ENCODE results near the gene KCNT1. TPM values are rescaled to one million over a fixed set of nuclear protein-coding genes. Genes with fewer than 3 reads are reported as not detected.

The KCNT1 gene
- total RNA-seq, 2 donors from 2014 or later: 0.48 TPM; not detected in 1

- no peak for DNase-seq (ENCODE audit: low spot score)
- H3K27me3 ChIP-seq: no peaks in the 10 kb centered on the region
These were observed 5.5 kb upstream of the KCNT1 start for GRCh38 chr9:135696446-135696845.

DNA sequence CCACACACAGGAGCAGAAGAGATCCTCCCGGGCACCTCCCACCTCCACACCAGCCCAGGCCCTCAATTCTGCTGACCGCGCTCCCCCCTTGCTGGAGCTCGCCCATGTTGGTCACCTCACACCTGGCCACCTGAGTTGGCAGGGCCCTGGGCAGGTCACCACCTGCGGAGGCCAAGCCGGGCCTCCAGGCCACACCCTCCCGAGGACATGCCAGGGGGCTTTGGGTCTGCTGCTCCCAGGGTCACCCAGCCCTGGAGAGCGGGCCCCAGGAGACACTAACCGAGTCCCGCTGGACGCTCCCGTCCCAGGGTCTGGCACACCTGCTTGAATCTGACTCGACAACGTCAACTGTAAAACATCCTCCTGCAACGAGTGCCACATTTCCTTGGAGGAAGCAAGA lies 4.8 kb upstream of the KCNT1 start:
- no peak for DNase-seq (ENCODE audit: low spot score)
- Histone ChIP-seq H3K4me1 (peaks cover 0 to 10% of the 10 kb centered on the region in 2 donors), H3K4me3 (no peak overlapping the region), H3K9me3 (no peaks in the 10 kb centered on the region), H3K27ac (no peak overlapping the region), H3K27me3 (no peaks in the 10 kb centered on the region), H3K36me3 (no peaks in the 10 kb centered on the region)
- TF ChIP-seq, protein P1, sequence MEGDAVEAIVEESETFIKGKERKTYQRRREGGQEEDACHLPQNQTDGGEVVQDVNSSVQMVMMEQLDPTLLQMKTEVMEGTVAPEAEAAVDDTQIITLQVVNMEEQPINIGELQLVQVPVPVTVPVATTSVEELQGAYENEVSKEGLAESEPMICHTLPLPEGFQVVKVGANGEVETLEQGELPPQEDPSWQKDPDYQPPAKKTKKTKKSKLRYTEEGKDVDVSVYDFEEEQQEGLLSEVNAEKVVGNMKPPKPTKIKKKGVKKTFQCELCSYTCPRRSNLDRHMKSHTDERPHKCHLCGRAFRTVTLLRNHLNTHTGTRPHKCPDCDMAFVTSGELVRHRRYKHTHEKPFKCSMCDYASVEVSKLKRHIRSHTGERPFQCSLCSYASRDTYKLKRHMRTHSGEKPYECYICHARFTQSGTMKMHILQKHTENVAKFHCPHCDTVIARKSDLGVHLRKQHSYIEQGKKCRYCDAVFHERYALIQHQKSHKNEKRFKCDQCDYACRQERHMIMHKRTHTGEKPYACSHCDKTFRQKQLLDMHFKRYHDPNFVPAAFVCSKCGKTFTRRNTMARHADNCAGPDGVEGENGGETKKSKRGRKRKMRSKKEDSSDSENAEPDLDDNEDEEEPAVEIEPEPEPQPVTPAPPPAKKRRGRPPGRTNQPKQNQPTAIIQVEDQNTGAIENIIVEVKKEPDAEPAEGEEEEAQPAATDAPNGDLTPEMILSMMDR (IDR thresholded peaks at IDR 0.05): no peak

More at GRCh38 chr9:135696446-135696845, 5.5 kb upstream of the KCNT1 start:
- Histone ChIP-seq H3K36me3 (no peaks in the 10 kb centered on the region), H3K4me3 (no peak overlapping the region), H3K9me3 (no peaks in the 10 kb centered on the region), H3K27ac (no peak overlapping the region), H3K4me1 (peaks cover 0 to 2% of the 10 kb centered on the region in 2 donors)
- TF ChIP-seq, protein P1 (IDR thresholded peaks at IDR 0.05): no peak

DNA sequence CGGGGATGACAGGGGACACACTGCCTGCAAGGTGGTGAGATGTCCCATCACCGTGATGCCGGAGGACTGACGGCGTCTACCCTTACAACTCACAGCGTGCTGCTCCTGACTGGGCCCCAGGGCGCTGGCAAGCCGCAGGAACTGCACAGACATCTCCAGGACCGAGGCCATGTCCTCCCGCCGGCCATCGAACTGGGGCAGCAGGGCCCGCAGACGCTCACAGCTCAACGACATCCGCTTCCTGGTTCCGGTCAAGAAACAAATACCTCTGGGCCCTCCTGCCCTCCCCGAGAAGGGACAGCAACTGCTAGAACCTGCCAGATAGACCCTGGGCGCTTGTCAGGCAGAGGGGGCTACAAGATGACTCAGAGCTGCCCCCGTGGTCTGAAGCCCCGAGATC lies 3.7 kb upstream of the KCNT1 start:
- no peak overlapping the region for H3K27ac ChIP-seq
- H3K36me3 ChIP-seq: no peaks in the 10 kb centered on the region
- no peak overlapping the region for H3K4me3 ChIP-seq
- no peaks in the 10 kb centered on the region for H3K9me3 ChIP-seq
- H3K4me1 ChIP-seq: peaks cover 0 to 15% of the 10 kb centered on the region in 2 donors
- TF ChIP-seq, protein P1 (IDR thresholded peaks at IDR 0.05): no peak
- no peaks in the 10 kb centered on the region for H3K27me3 ChIP-seq
- no peak for DNase-seq (ENCODE audit: low spot score)

DNA sequence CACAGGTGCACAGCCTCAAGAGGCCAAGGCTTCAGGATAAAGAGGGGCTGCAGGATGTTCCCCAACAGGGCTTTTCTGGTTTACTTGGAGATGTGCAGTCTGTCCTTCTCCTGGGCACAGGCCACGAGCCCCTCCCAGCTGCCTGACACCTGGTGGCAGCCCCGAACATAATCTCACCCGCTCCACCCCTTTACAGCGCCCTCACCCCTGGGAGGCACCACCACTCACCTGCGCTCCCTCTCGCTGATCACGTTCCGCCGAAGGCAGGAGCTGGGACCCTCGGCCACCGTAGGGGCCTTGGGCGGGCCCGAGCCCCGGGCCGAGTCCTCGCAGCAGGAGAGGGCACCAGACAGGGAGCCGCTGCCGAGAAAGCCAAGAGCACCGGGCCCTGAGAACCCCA lies 3.2 kb upstream of the KCNT1 start:
- Histone ChIP-seq H3K27me3 (no peaks in the 10 kb centered on the region), H3K4me1 (peaks cover 0 to 15% of the 10 kb centered on the region in 2 donors), H3K9me3 (no peaks in the 10 kb centered on the region), H3K27ac (no peak overlapping the region), H3K4me3 (no peak overlapping the region), H3K36me3 (no peaks in the 10 kb centered on the region)
- DNase-seq (ENCODE audit: low spot score): no peak
- TF ChIP-seq, protein P1 (IDR thresholded peaks at IDR 0.05): no peak

DNA sequence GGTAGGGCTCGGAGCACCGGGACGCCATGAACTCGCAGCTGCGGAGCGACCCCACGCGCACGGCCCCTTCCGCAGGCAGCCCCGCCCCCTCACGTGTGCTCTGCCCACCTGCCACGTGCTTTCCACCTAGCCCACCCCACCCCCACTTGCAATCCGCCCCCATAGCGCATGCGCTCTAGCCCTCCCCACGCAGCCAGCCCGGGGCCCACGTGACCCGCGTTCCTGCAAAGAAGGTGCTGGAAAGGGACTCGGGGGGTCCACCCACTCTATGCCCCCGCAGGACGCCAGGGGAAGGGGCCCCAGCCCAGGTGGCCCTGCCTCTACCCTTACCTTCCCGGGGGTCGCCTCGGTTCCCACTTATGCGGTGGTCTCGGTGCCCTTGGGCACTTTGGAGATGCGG lies 2.5 kb upstream of the KCNT1 start, which contains the start of gene SOHLH1:
Gene SOHLH1, minus strand, starts transcription at position 42 of the 400 bp plus-strand sequence. Its CDS starts 14 bp downstream, at position 28.
- Histone ChIP-seq H3K27me3 (no peaks in the 10 kb centered on the region), H3K9me3 (no peaks in the 10 kb centered on the region), H3K36me3 (no peaks in the 10 kb centered on the region), H3K27ac (no peak within 1 kb of the TSS), H3K4me1 (peaks cover 0 to 15% of the 10 kb centered on the region in 2 donors), H3K4me3 (no peak within 1 kb of the TSS)
- TF ChIP-seq, protein P1 (IDR thresholded peaks at IDR 0.05): no peak
- DNase-seq (ENCODE audit: low spot score): no peak

DNA sequence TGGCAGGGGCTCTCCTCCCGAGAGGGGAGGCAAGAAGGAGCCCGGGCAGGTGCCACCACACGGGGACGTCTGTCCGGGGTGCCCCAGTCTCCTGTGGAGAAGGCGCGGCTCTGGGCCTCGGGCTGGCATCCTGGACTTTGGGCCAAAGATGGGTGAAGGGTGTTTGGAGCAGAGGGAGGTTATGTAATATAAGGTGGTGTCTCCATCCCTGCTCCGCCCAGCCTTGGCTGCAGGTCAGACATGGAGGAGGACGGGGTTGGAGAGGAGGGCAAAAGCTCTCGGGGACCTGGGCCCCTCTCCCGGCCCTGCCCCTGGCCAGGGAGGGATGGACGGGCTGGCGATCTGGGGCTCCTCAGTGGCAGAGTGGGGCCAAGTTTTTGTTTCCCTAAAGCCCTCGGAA lies 1.5 kb upstream of the KCNT1 start:
- DNase-seq (ENCODE audit: low spot score): no peak
- H3K9me3 ChIP-seq: no peaks in the 10 kb centered on the region
- no peak overlapping the region for H3K4me3 ChIP-seq
- TF ChIP-seq, protein P1 (IDR thresholded peaks at IDR 0.05): no peak
- H3K36me3 ChIP-seq: no peaks in the 10 kb centered on the region
- H3K27ac ChIP-seq: no peak overlapping the region
- H3K4me1 ChIP-seq: peaks cover 0 to 15% of the 10 kb centered on the region in 2 donors
- no peaks in the 10 kb centered on the region for H3K27me3 ChIP-seq
